ENCODE results near the gene ATP8B3.

GRCh38 chr19:1748115-1748872, 63.8 kb downstream of the ATP8B3 start:
- TF ChIP-seq EZH2 (IDR thresholded peaks at IDR 0.05; ENCODE audit: insufficient read depth, low read length) (peak; percentile 87), CTCF (IDR thresholded peaks at IDR 0.05; ENCODE audit: insufficient read depth, low read depth, low read length) (no peak)
